HG03469 (cell line): ENCODE data around the gene CYBRD1.

Source experiments
- ATAC-seq: cut with Tn5 transposase; IDR thresholded peaks from one replicate; pipeline ENCODE4 v1.9.1; 2021; ENCODE audit warnings: mild to moderate bottlenecking, moderate library complexity, moderate number of reproducible peaks; ENCODE audit not compliant: unreplicated experiment

The CYBRD1 gene

GRCh38 chr2:171598713-171599319, 76.5 kb downstream of the CYBRD1 start:
- ATAC-seq: peak; percentile 81

- no peak for ATAC-seq
These were observed 77.9 kb downstream of the CYBRD1 start for GRCh38 chr2:171600126-171600525.

- ATAC-seq: no peak
These were observed 80.1 kb downstream of the CYBRD1 start for GRCh38 chr2:171602352-171602751.
